CMK (cell line): ENCODE data around the gene SH2D5.
"Not testable (repeated sequence)": the region's sequence is repeated elsewhere in the genome, so short reads cannot be mapped to it uniquely, and the experiment has no call there.

ENCODE experiments used
- DNase-seq: peaks from one replicate; pipeline ENCODE4 v3.0.0-alpha.2; 2010; ENCODE audit warnings: low read depth

Gene SH2D5

GRCh38 chr1:20728371-20729154 is 3.9 kb downstream of the SH2D5 start:
- no peak for DNase-seq

- no peak for DNase-seq
These were observed 4.7 kb downstream of the SH2D5 start for GRCh38 chr1:20727746-20728316.

GRCh38 chr1:20726932-20727745 is 5.4 kb downstream of the SH2D5 start:
- DNase-seq = no peak

- DNase-seq = no peak
These were observed 6.2 kb downstream of the SH2D5 start for GRCh38 chr1:20726118-20726911.

GRCh38 chr1:20725189-20726117 is 7.0 kb downstream of the SH2D5 start:
- no peak for DNase-seq

GRCh38 chr1:20724364-20725188 is 7.9 kb downstream of the SH2D5 start:
- no peak for DNase-seq

- no peak for DNase-seq
These were observed 8.8 kb downstream of the SH2D5 start for GRCh38 chr1:20723537-20724363.

GRCh38 chr1:20723159-20723536 is 9.4 kb downstream of the SH2D5 start:
- DNase-seq = no peak

- DNase-seq = no peak
These were observed 11.1 kb downstream of the SH2D5 start for GRCh38 chr1:20721117-20722061.

- DNase-seq = no peak
These were observed 11.8 kb downstream of the SH2D5 start for GRCh38 chr1:20720631-20721091.

GRCh38 chr1:20719871-20720620 is 12.5 kb downstream of the SH2D5 start:
- no peak for DNase-seq

- no peak for DNase-seq
These were observed 13.2 kb downstream of the SH2D5 start for GRCh38 chr1:20719261-20719660.

- not testable (repeated sequence) for DNase-seq
These were observed 14.1 kb downstream of the SH2D5 start for GRCh38 chr1:20718343-20718882.

GRCh38 chr1:20717452-20718342 is 14.8 kb downstream of the SH2D5 start, which contains the start of gene KIF17:
Gene KIF17 (minus strand): TSS chr1:20718007. CDS start chr1:20717706, 301 bp downstream.
- DNase-seq = peak; percentile 56

GRCh38 chr1:20716232-20716631 is 16.3 kb downstream of the SH2D5 start:
- no peak for DNase-seq

- no peak for DNase-seq
These were observed 17.1 kb downstream of the SH2D5 start for GRCh38 chr1:20715406-20715805.
